ENCODE results near the gene H19.

H19 gene

GRCh38 chr11:1983601-1983961 lies 14.1 kb downstream of the H19 start:
- TF ChIP-seq TEAD4 (IDR thresholded peaks at IDR 0.05): no peak
- no peak for TF ChIP-seq NFIC (IDR thresholded peaks at IDR 0.05)
- TF ChIP-seq TAF1 (IDR thresholded peaks at IDR 0.05; ENCODE audit: low read depth): no peak
- no peak for TF ChIP-seq FOXM1 (IDR thresholded peaks at IDR 0.05; ENCODE audit: borderline replicate concordance, low read depth)
- TF ChIP-seq CEBPB (IDR thresholded peaks at IDR 0.05): no peak
- TF ChIP-seq YY1 (IDR thresholded peaks at IDR 0.05; ENCODE audit: low read depth): no peak
- TF ChIP-seq CREB1 (IDR thresholded peaks at IDR 0.05; ENCODE audit: low read depth): no peak

GRCh38 chr11:1982873-1983600 lies 14.6 kb downstream of the H19 start:
- TF ChIP-seq ZBTB7A (IDR thresholded peaks at IDR 0.05; ENCODE audit: low read depth) (no peak), TCF12 (IDR thresholded peaks at IDR 0.05; ENCODE audit: low read depth) (no peak), RAD21 (IDR thresholded peaks at IDR 0.05; ENCODE audit: low read depth) (no peak)

GRCh38 chr11:1979607-1980006 lies 18.0 kb downstream of the H19 start:
- TF ChIP-seq TCF12 (IDR thresholded peaks at IDR 0.05; ENCODE audit: low read depth) (no peak), EP300 (IDR thresholded peaks at IDR 0.05; ENCODE audit: borderline replicate concordance) (no peak), MAX (IDR thresholded peaks at IDR 0.05) (no peak), FOXM1 (IDR thresholded peaks at IDR 0.05; ENCODE audit: borderline replicate concordance, low read depth) (no peak), REST (IDR thresholded peaks at IDR 0.05; ENCODE audit: low read depth) (no peak)

GRCh38 chr11:1978720-1979473 lies 18.7 kb downstream of the H19 start:
- TF ChIP-seq EGR1 (IDR thresholded peaks at IDR 0.05): no peak
- TF ChIP-seq USF1 (IDR thresholded peaks at IDR 0.05): no peak
- no peak for TF ChIP-seq NFIC (IDR thresholded peaks at IDR 0.05)
- peak; percentile 33; the same call in 1 of the 2 replicates for TF ChIP-seq CEBPB (IDR thresholded peaks at IDR 0.05)
- no peak for TF ChIP-seq ZBTB7A (IDR thresholded peaks at IDR 0.05; ENCODE audit: low read depth)

GRCh38 chr11:1975185-1975584 lies 22.5 kb downstream of the H19 start:
- TF ChIP-seq FOXM1 (IDR thresholded peaks at IDR 0.05; ENCODE audit: borderline replicate concordance, low read depth) (no peak), CREB1 (IDR thresholded peaks at IDR 0.05; ENCODE audit: low read depth) (no peak), YY1 (IDR thresholded peaks at IDR 0.05; ENCODE audit: low read depth) (no peak), MAX (IDR thresholded peaks at IDR 0.05) (no peak), CEBPB (IDR thresholded peaks at IDR 0.05) (no peak), NFIC (IDR thresholded peaks at IDR 0.05) (no peak), RAD21 (IDR thresholded peaks at IDR 0.05; ENCODE audit: low read depth) (no peak), TEAD4 (IDR thresholded peaks at IDR 0.05) (no peak), EP300 (IDR thresholded peaks at IDR 0.05; ENCODE audit: borderline replicate concordance) (no peak), TAF1 (IDR thresholded peaks at IDR 0.05; ENCODE audit: low read depth) (no peak)

- TF ChIP-seq RAD21 (IDR thresholded peaks at IDR 0.05; ENCODE audit: low read depth) (no peak), TEAD4 (IDR thresholded peaks at IDR 0.05) (no peak), MAX (IDR thresholded peaks at IDR 0.05) (no peak), YY1 (IDR thresholded peaks at IDR 0.05; ENCODE audit: low read depth) (no peak), EP300 (IDR thresholded peaks at IDR 0.05; ENCODE audit: borderline replicate concordance) (no peak), FOXM1 (IDR thresholded peaks at IDR 0.05; ENCODE audit: borderline replicate concordance, low read depth) (no peak), CREB1 (IDR thresholded peaks at IDR 0.05; ENCODE audit: low read depth) (no peak), NFIC (IDR thresholded peaks at IDR 0.05) (no peak), USF1 (IDR thresholded peaks at IDR 0.05) (no peak), REST (IDR thresholded peaks at IDR 0.05; ENCODE audit: low read depth) (no peak), TAF1 (IDR thresholded peaks at IDR 0.05; ENCODE audit: low read depth) (no peak)
Observed at GRCh38 chr11:1970956-1971355, 26.7 kb downstream of the H19 start.
